ENCODE results near the gene GPR87. TPM values are rescaled to one million over a fixed set of nuclear protein-coding genes. Genes with fewer than 3 reads are reported as not detected.

Gene GPR87
- polyA plus RNA-seq, 1 donor (not counting 4 experiments of a cell fraction or from before 2014, with no cell fraction given), result 109 TPM

DNA sequence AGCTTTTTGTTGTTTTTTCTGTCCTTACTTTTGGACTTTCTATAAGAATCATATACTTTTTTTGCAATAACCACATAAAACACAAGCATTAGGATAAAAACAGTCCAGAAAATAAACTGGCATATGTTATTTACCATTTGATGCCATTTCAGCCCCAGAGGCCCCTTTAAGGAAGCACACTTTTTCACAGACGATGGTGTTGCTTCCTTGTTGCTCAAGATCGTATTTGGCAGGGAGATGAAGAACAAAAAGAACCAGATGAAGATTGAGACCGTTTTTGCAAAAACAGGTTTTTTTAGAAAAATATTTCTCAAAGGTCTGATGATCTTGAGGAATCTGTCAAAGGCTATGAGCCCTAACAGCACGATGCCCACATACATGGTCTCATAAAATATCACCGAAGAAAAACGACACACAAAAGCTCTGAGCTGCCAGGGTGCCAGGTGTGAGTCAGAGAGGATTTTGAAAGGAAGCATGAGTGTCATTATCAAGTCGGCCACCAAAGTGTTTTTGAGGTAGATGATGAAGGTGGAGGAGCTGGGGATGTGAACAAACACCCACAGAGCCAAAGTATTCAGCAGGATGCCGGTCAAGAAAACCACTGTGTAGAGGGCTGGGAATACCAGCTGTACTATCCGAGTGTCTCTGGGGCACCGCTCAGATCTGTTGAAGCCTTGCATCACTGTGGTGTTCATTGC is 11.8 kb upstream of the GPR87 start:
- dilution Hi-C loops (cut with MboI; ENCODE audit: extremely low pct_ligation_motif_present, low sequenced_read_pairs), result no loop called here
- H4K20me1 ChIP-seq (ENCODE audit: control insufficient read depth, extremely low read depth, insufficient read depth, low read length), result no peaks in the 10 kb centered on the region
- FAIRE-seq (peak; percentile 46), DNase-seq (ENCODE audit: low read depth, low spot score) (no peak)
- H2AFZ ChIP-seq (ENCODE audit: control insufficient read depth, low read length), result peak overlapping the region; percentile 55
- no peaks in the 10 kb centered on the region for H3K9me3 ChIP-seq (ENCODE audit: control insufficient read depth, low read depth, low read length)
- peak overlapping the region; percentile 8 for H3K9ac ChIP-seq (ENCODE audit: control insufficient read depth, extremely low read depth, insufficient read depth, low read length)
- no peaks in the 10 kb centered on the region for H3K27me3 ChIP-seq (ENCODE audit: control insufficient read depth, extremely low read depth, insufficient read depth, low read length)
- no peaks in the 10 kb centered on the region for H3K9me1 ChIP-seq (ENCODE audit: control insufficient read depth, extremely low read depth, insufficient read depth, low read length)
- H3K4me3 ChIP-seq (ENCODE audit: control insufficient read depth in 2 of 3, extremely low read depth in 1 of 3, insufficient read depth in 2 of 3, low read depth in 1 of 3, low read length in 3 of 3), result no peak overlapping the region
- H3K36me3 ChIP-seq (ENCODE audit: control insufficient read depth in 2 of 2, extremely low read depth in 1 of 2, insufficient read depth in 2 of 2, low read length in 2 of 2), result no peaks in the 10 kb centered on the region
- H3K79me2 ChIP-seq (ENCODE audit: control insufficient read depth, insufficient read depth, low read length), result no peaks in the 10 kb centered on the region
- TF ChIP-seq, protein P1, sequence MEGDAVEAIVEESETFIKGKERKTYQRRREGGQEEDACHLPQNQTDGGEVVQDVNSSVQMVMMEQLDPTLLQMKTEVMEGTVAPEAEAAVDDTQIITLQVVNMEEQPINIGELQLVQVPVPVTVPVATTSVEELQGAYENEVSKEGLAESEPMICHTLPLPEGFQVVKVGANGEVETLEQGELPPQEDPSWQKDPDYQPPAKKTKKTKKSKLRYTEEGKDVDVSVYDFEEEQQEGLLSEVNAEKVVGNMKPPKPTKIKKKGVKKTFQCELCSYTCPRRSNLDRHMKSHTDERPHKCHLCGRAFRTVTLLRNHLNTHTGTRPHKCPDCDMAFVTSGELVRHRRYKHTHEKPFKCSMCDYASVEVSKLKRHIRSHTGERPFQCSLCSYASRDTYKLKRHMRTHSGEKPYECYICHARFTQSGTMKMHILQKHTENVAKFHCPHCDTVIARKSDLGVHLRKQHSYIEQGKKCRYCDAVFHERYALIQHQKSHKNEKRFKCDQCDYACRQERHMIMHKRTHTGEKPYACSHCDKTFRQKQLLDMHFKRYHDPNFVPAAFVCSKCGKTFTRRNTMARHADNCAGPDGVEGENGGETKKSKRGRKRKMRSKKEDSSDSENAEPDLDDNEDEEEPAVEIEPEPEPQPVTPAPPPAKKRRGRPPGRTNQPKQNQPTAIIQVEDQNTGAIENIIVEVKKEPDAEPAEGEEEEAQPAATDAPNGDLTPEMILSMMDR (optimal IDR thresholded peaks at IDR 0.05 in 1 of 3, IDR thresholded peaks at IDR 0.05 in 1 of 3, conservative IDR thresholded peaks at IDR 0.05 in 1 of 3; ENCODE audit: extremely low read depth in 1 of 3, insufficient read depth in 2 of 3, low read length in 3 of 3), result no peak
- no peak for TF ChIP-seq EZH2 (IDR thresholded peaks at IDR 0.05; ENCODE audit: low read length)
- H3K4me1 ChIP-seq (ENCODE audit: control insufficient read depth, extremely low read depth, insufficient read depth, low read length), result peaks cover 12% of the 10 kb centered on the region
- H3K4me2 ChIP-seq (ENCODE audit: control insufficient read depth, extremely low read depth, insufficient read depth, low read depth, low read length), result peak overlapping the region; percentile 62
- H3K27ac ChIP-seq (ENCODE audit: control insufficient read depth, insufficient read depth, low read length), result no peak overlapping the region

DNA sequence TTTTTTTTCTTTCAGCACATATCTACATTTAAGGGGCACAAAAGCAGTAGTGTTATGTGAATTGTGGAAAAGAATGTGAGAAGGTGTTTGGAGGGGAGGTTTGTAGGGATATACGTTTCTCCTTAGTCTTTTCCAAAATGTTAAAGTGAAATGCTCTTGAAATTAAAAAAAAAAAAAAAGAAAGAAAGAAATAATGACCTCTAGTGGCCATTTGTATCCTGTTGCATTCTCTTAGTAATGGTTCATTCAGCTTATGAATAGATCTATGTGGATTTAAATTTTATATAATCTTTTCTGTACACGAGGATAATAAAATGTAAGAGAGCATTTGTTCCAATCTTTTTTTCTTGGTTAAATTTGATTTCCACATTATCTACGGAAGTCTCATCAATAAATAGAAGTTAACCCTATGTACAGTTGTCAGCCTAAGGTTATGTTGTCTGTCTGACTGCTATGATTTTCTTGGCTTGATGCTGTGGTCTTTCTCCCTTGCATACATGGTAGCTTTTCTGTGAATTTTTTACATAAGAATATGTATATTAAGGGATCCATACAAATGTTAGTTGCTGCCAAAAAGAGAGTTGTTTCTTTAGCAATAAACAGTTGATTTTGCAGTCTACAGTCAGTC is 11.1 kb upstream of the GPR87 start:
- Histone ChIP-seq H3K27me3 (ENCODE audit: control insufficient read depth, extremely low read depth, insufficient read depth, low read length) (no peaks in the 10 kb centered on the region), H3K9me3 (ENCODE audit: control insufficient read depth, low read depth, low read length) (no peaks in the 10 kb centered on the region), H3K79me2 (ENCODE audit: control insufficient read depth, insufficient read depth, low read length) (no peaks in the 10 kb centered on the region), H3K36me3 (ENCODE audit: control insufficient read depth in 2 of 2, extremely low read depth in 1 of 2, insufficient read depth in 2 of 2, low read length in 2 of 2) (no peaks in the 10 kb centered on the region), H3K4me2 (ENCODE audit: control insufficient read depth, extremely low read depth, insufficient read depth, low read depth, low read length) (no peak overlapping the region), H3K27ac (ENCODE audit: control insufficient read depth, insufficient read depth, low read length) (no peak overlapping the region), H3K9me1 (ENCODE audit: control insufficient read depth, extremely low read depth, insufficient read depth, low read length) (no peaks in the 10 kb centered on the region), H2AFZ (ENCODE audit: control insufficient read depth, low read length) (no peak overlapping the region), H3K9ac (ENCODE audit: control insufficient read depth, extremely low read depth, insufficient read depth, low read length) (no peak overlapping the region), H3K4me3 (ENCODE audit: control insufficient read depth in 2 of 3, extremely low read depth in 1 of 3, insufficient read depth in 2 of 3, low read depth in 1 of 3, low read length in 3 of 3) (no peak overlapping the region), H3K4me1 (ENCODE audit: control insufficient read depth, extremely low read depth, insufficient read depth, low read length) (peaks cover 12% of the 10 kb centered on the region), H4K20me1 (ENCODE audit: control insufficient read depth, extremely low read depth, insufficient read depth, low read length) (no peaks in the 10 kb centered on the region)
- dilution Hi-C loops (cut with MboI; ENCODE audit: extremely low pct_ligation_motif_present, low sequenced_read_pairs), result no loop called here
- TF ChIP-seq EZH2 (IDR thresholded peaks at IDR 0.05; ENCODE audit: low read length), result no peak
- TF ChIP-seq, protein P1 (optimal IDR thresholded peaks at IDR 0.05 in 1 of 3, IDR thresholded peaks at IDR 0.05 in 1 of 3, conservative IDR thresholded peaks at IDR 0.05 in 1 of 3; ENCODE audit: extremely low read depth in 1 of 3, insufficient read depth in 2 of 3, low read length in 3 of 3), result peak in 1 of 3 experiments; percentile 41
- DNase-seq (ENCODE audit: low read depth, low spot score), result no peak
- FAIRE-seq, result no peak

Measured in keratinocyte (primary cell).